Vagina (tissue), 2 donors: ENCODE measurements around the gene PSMG1. TPM values are rescaled to one million over a fixed set of nuclear protein-coding genes. Genes with fewer than 3 reads are reported as not detected.

ENCODE experiments used
- DNase-seq, 2 donors: peaks; one replicate each; pipeline ENCODE4 v3.0.0-alpha.2; 2017; ENCODE audit errors: extremely low spot score in 2 of 2
- H3K27ac ChIP-seq: fragments of 200-600 bp; sonication (generic); one replicate; pipeline ENCODE4 v1.5.1; 2019
- H3K27me3 ChIP-seq: fragments of 200-600 bp; sonication (generic); one replicate; pipeline ENCODE4 v1.5.1; 2019
- H3K36me3 ChIP-seq, 2 donors: fragments of 200-600 bp; sonication (generic); one replicate each; pipeline ENCODE4 v1.5.1; 2017 to 2019
- H3K4me1 ChIP-seq: fragments of 200-600 bp; sonication (generic); one replicate; pipeline ENCODE4 v1.5.1; 2019
- H3K4me3 ChIP-seq, 2 donors: fragments of 200-600 bp; sonication (generic); 1 replicate in 1 of 2; 2 replicates in 1 of 2; pipeline ENCODE4 v1.5.1; 2016 to 2019
- H3K9me3 ChIP-seq: fragments of 200-600 bp; sonication (generic); one replicate; pipeline ENCODE4 v1.5.1; 2019
- POLR2A ChIP-seq, 2 donors: fragments of 450-650 bp; IDR thresholded peaks; one replicate each; pipeline ENCODE4 v1.6.1; 2017; ENCODE audit warnings: antibody characterized with exemption in 2 of 2, mild to moderate bottlenecking in 2 of 2, moderate library complexity in 2 of 2
- POLR2AphosphoS5 ChIP-seq, 2 donors: sonication (generic); formaldehyde crosslinking; IDR thresholded peaks; one replicate each; pipeline ENCODE4 v1.9.0; 2017; ENCODE audit warnings: antibody characterized with exemption in 2 of 2, mild to moderate bottlenecking in 2 of 2, low read depth in 1 of 2; ENCODE audit not compliant: insufficient read depth in 1 of 2
- intact Hi-C: fragments of 100-400 bp; cut with DNase I; formaldehyde crosslinking; loops from one replicate; pipeline ENCODE4 v1.15.1; 2023
- total RNA-seq: library from RNA; depleted of rRNA; stranded (reverse); fragments of >200 nt; gene quantifications from one replicate; pipeline ENCODE4 v1.2.3, GENCODE V29; 2016
- TF ChIP-seq, protein P1 (sequence below), 3 experiments: fragments of 450-650 bp in 2 of 3; fragments of 200-600 bp in 1 of 3; sonication (generic) in 1 of 3; IDR thresholded peaks; one replicate each; pipeline ENCODE4 v1.5.1; 2017 to 2019; ENCODE audit warnings: antibody characterized with exemption in 3 of 3, mild to moderate bottlenecking in 2 of 3, moderate library complexity in 2 of 3

The PSMG1 gene
- total RNA-seq, 1 donor from 2014 or later: 25.3 TPM

DNA sequence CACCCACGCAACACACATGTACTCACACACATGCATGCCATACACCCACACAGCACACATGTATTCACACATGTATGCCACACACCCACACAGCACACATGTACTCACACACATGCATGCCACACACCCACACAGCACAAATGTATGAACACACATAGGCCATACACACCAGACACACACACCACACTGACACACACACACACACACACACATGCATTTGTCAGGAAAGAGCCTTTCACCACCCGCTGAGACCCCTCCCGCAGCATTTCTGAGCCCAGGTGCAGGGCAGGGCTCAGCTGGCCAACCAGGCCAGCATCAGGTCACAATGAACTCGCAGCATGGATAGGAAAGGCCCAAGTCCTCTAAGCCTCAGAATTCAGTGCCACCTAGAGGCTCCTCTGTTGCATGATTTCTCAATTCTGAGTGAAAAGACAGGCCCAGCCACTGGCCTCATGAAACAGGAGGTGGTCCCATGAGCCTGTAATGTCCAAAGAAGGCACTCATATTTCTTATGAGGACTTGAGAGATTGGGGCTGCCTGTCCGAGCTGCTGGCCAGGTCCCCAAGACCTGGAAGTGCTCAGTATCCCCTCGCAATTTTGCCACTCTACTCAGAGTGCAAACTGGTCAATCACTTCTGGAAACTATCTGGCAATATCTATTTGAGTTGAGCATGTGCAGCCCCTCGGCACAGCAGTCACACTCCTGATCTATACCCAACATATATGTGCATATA lies 57.3 kb downstream of the PSMG1 start:
- TF ChIP-seq POLR2A (IDR thresholded peaks at IDR 0.05) (no peak), POLR2AphosphoS5 (IDR thresholded peaks at IDR 0.05; ENCODE audit: insufficient read depth in 1 of 2, low read depth in 1 of 2) (peak; percentile 10 to 23)
- TF ChIP-seq, protein P1, sequence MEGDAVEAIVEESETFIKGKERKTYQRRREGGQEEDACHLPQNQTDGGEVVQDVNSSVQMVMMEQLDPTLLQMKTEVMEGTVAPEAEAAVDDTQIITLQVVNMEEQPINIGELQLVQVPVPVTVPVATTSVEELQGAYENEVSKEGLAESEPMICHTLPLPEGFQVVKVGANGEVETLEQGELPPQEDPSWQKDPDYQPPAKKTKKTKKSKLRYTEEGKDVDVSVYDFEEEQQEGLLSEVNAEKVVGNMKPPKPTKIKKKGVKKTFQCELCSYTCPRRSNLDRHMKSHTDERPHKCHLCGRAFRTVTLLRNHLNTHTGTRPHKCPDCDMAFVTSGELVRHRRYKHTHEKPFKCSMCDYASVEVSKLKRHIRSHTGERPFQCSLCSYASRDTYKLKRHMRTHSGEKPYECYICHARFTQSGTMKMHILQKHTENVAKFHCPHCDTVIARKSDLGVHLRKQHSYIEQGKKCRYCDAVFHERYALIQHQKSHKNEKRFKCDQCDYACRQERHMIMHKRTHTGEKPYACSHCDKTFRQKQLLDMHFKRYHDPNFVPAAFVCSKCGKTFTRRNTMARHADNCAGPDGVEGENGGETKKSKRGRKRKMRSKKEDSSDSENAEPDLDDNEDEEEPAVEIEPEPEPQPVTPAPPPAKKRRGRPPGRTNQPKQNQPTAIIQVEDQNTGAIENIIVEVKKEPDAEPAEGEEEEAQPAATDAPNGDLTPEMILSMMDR (IDR thresholded peaks at IDR 0.05): peak in 2 of 3 experiments; percentile 28 to 68
- Histone ChIP-seq H3K36me3 (no peaks in the 10 kb centered on the region), H3K27me3 (no peaks in the 10 kb centered on the region), H3K4me1 (peaks cover 7% of the 10 kb centered on the region), H3K9me3 (no peaks in the 10 kb centered on the region), H3K4me3 (no peak overlapping the region), H3K27ac (peak overlapping the region; percentile 66)
- no peak for DNase-seq
- intact Hi-C loops: loop anchor here (5.0 kb wide), 1 partner anchor 394 kb away; no protein-coding TSS in a partner anchor

Other genes starting within 250 kb of the PSMG1 start
- 62.1 TPM for gene BRWD1, start 130.2 kb upstream of the PSMG1 start, total RNA-seq
- 82.0 TPM for gene HMGN1, start 165.6 kb upstream of the PSMG1 start, total RNA-seq